ENCODE results near the gene LHX2. TPM values are rescaled to one million over a fixed set of nuclear protein-coding genes. Genes with fewer than 3 reads are reported as not detected.

Gene LHX2
- total and polyA plus RNA-seq, 2 of the 4 experiments (the other 2 are of a cell fraction): not detected

DNA sequence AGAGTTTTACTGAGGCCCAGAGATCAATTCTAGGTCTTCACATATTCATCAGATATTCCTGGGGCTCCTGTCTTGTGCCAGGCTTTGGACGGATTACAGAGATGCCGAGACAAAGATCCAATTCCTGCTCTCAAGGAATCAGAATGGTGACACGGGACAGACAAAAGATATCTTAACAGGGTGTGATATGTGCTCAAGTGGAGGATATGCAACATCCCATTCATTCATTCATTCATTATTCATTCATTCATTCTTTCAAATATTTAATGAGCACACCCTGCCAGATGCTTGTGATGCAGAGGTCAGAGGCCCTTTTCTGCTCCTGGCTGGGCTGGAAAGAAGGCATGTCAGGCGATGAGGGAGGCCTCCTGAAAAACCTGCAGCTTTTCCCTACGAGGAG, 21.8 kb downstream of the LHX2 start:
- no peak overlapping the region for H3K56ac ChIP-seq (ENCODE audit: extremely low read depth, insufficient read depth, low read length)
- H3K27me3 ChIP-seq (ENCODE audit: control insufficient read depth, insufficient read depth, low read length): peaks cover 81% of the 10 kb centered on the region
- H3K4me1 ChIP-seq (ENCODE audit: control insufficient read depth, insufficient read depth, low read length): no peaks in the 10 kb centered on the region
- no peak for TF ChIP-seq RFX5 (IDR thresholded peaks at IDR 0.05; ENCODE audit: low read depth, low read length)
- H2BK5ac ChIP-seq (ENCODE audit: low read depth, low read length, poor library complexity, severe bottlenecking): no peak overlapping the region
- no peaks in the 10 kb centered on the region for H4K20me1 ChIP-seq (ENCODE audit: insufficient read depth, low read length)
- H4K91ac ChIP-seq (ENCODE audit: insufficient read depth, low read depth, low read length): no peak overlapping the region
- H3K79me1 ChIP-seq (ENCODE audit: low read depth in 1 of 2, low read length in 2 of 2): no peaks in the 10 kb centered on the region
- dilution Hi-C loops (cut with HindIII; ENCODE audit: low sequenced_read_pairs, unreplicated experiment) (no loop called here), in situ Hi-C loops (cut with MboI; ENCODE audit: low sequenced_read_pairs) (loop anchor here (5.0 to 10.0 kb wide), 2 partner anchors 489 to 636 kb away; no protein-coding TSS in a partner anchor), intact Hi-C loops (cut with micrococcal nuclease) (no loop called here)
- H3K9me1 ChIP-seq (ENCODE audit: insufficient read depth, low read length): no peaks in the 10 kb centered on the region
- H4K8ac ChIP-seq (ENCODE audit: low read depth in 2 of 2, low read length in 2 of 2): no peak overlapping the region
- ATAC-seq (ENCODE audit: low read depth) (no peak), DNase-seq (no peak)
- H3K4ac ChIP-seq (ENCODE audit: low read depth, low read length): no peak overlapping the region
- ChIA-PET CTCF (interaction anchor here (0.6 kb wide), 1 partner anchor 309 kb away, joined by 4 read pairs; no protein-coding TSS in a partner anchor), POLR2A (ENCODE audit: unreplicated experiment) (no interaction called here)
- no peak overlapping the region for H2BK15ac ChIP-seq (ENCODE audit: low read depth, low read length)
- H3K4me2 ChIP-seq (ENCODE audit: low read depth, low read length): no peak overlapping the region
- no peak overlapping the region for H2BK120ac ChIP-seq (ENCODE audit: low read depth, low read length)
- no peaks in the 10 kb centered on the region for H3K36me3 ChIP-seq (ENCODE audit: control insufficient read depth, insufficient read depth, low read length)
- 20% methylated on average over 1 of the region's 5 CpGs; no CpG with 5 or more reads in 1 of the 2 experiments for WGBS, 2 experiments (ENCODE audit: extremely low coverage in 2 of 2, insufficient read length in 1 of 2)
- no peak overlapping the region for H2AK9ac ChIP-seq (replicated peaks; ENCODE audit: low read depth, low read length, poor library complexity)
- H4K5ac ChIP-seq (ENCODE audit: low read depth, low read length): no peak overlapping the region
- H3K14ac ChIP-seq (replicated peaks; ENCODE audit: low read depth, low read length): no peak overlapping the region
- no peak overlapping the region for H3K23ac ChIP-seq (ENCODE audit: low read depth, low read length)
- no peak overlapping the region for H3K9ac ChIP-seq (ENCODE audit: low read depth, low read length)
- H3K9me3 ChIP-seq (ENCODE audit: control insufficient read depth, insufficient read depth, low read length): no peaks in the 10 kb centered on the region
- no peak overlapping the region for H2AK5ac ChIP-seq (ENCODE audit: low read depth, low read length)
- no TSS peak for BruUV-seq (replicated peaks)
- no peak overlapping the region for H3K18ac ChIP-seq (ENCODE audit: low read depth, low read length)
- H3K4me3 ChIP-seq (ENCODE audit: insufficient read depth, low read depth, low read length): no peak overlapping the region
- H3K27ac ChIP-seq (ENCODE audit: insufficient read depth, low read length): no peak overlapping the region
- no peak overlapping the region for H2BK20ac ChIP-seq (ENCODE audit: low read depth, low read length)
- no peak overlapping the region for H2AFZ ChIP-seq (replicated peaks; ENCODE audit: low read length, poor library complexity)
